Right renal pelvis (tissue), 4 donors: Measurements from ENCODE around the gene NPHP1. TPM values are rescaled to one million over a fixed set of nuclear protein-coding genes. Genes with fewer than 3 reads are reported as not detected.
"Not testable (repeated sequence)": the region's sequence is repeated elsewhere in the genome, so short reads cannot be mapped to it uniquely, and the experiment has no call there.

Experiments
- DNase-seq, 4 donors: peaks; one replicate each; pipeline ENCODE4 v3.0.0-alpha.2; 2013; ENCODE audit warnings: low read depth in 4 of 4, low spot score in 3 of 4, missing footprints in 1 of 4
- polyA plus RNA-seq, 4 donors: library from polyadenylated mRNA; unstranded; fragments of 120-200 nt; gene quantifications; one replicate each; pipeline ENCODE4 v1.2.1, GENCODE V29; 2013; ENCODE audit not compliant: insufficient read length in 4 of 4

NPHP1 gene
- polyA plus RNA-seq, 4 donors, result 13.8 to 20.8 (median 15.7) TPM

- no peak for DNase-seq
These were observed 64.4 kb downstream of the NPHP1 start for GRCh38 chr2:110140401-110140800.

GRCh38 chr2:110134025-110134424 lies 70.8 kb downstream of the NPHP1 start:
- DNase-seq, result no peak

GRCh38 chr2:110131166-110131565 lies 73.6 kb downstream of the NPHP1 start:
- no peak for DNase-seq

GRCh38 chr2:110130757-110131156 lies 74.1 kb downstream of the NPHP1 start:
- no peak for DNase-seq

- no peak for DNase-seq
These were observed 77.9 kb downstream of the NPHP1 start for GRCh38 chr2:110126906-110127305.

GRCh38 chr2:110126086-110126773 lies 78.6 kb downstream of the NPHP1 start:
- no peak for DNase-seq

GRCh38 chr2:110124939-110125691 lies 79.7 kb downstream of the NPHP1 start:
- DNase-seq, result no peak

GRCh38 chr2:110124038-110124825 lies 80.6 kb downstream of the NPHP1 start:
- DNase-seq, result no peak

GRCh38 chr2:110121592-110121991 lies 83.2 kb downstream of the NPHP1 start:
- no peak for DNase-seq

- DNase-seq, result no peak
These were observed 83.8 kb downstream of the NPHP1 start for GRCh38 chr2:110121052-110121334.

- DNase-seq, result no peak
These were observed 84.4 kb downstream of the NPHP1 start for GRCh38 chr2:110120171-110121051.

GRCh38 chr2:110116033-110116710 lies 88.6 kb downstream of the NPHP1 start:
- DNase-seq, result no peak

- no peak for DNase-seq
These were observed 89.4 kb downstream of the NPHP1 start, which contains the start of gene MALL for GRCh38 chr2:110115291-110116032. TSS of gene MALL (minus strand) at chr2:110115822. CDS start at chr2:110115792, 30 bp downstream.

GRCh38 chr2:110114831-110115255 lies 90.0 kb downstream of the NPHP1 start:
- DNase-seq, result no peak

- DNase-seq, result no peak
These were observed 90.7 kb downstream of the NPHP1 start for GRCh38 chr2:110113961-110114591.

- DNase-seq, result not testable (repeated sequence)
These were observed 96.5 kb downstream of the NPHP1 start for GRCh38 chr2:110108291-110108690.

- DNase-seq, result no peak
These were observed 97.4 kb downstream of the NPHP1 start for GRCh38 chr2:110107092-110108079.
